GM23248 (cell line): Measurements from ENCODE around the gene OR6C70. TPM values are rescaled to one million over a fixed set of nuclear protein-coding genes. Genes with fewer than 3 reads are reported as not detected.

ENCODE experiments used
- DNase-seq: peaks from one replicate; pipeline ENCODE4 v3.0.0-alpha.2; 2015
- H2AFZ ChIP-seq: fragments of 200-600 bp; sonication (generic); 2 replicates; pipeline ENCODE4 v1.6.1; 2016; ENCODE audit warnings: antibody characterized with exemption
- H3F3A ChIP-seq: fragments of 200-600 bp; sonication (generic); 2 replicates; pipeline ENCODE4 v1.6.1; 2016; ENCODE audit warnings: mild to moderate bottlenecking, antibody characterized with exemption, mixed run types; ENCODE audit not compliant: insufficient read depth
- H3K27ac ChIP-seq: fragments of 200-600 bp; sonication (generic); 2 replicates; pipeline ENCODE4 v1.5.1; 2016; ENCODE audit warnings: mild to moderate bottlenecking
- H3K27me3 ChIP-seq: fragments of 200-600 bp; sonication (generic); replicated peaks from 2 replicates; pipeline ENCODE4 v1.6.1; 2016; ENCODE audit warnings: mild to moderate bottlenecking; ENCODE audit not compliant: insufficient read depth
- H3K36me3 ChIP-seq: fragments of 200-600 bp; sonication (generic); 2 replicates; pipeline ENCODE4 v1.6.1; 2016; ENCODE audit warnings: low read depth, mild to moderate bottlenecking
- H3K4me1 ChIP-seq: fragments of 200-600 bp; sonication (generic); 2 replicates; pipeline ENCODE4 v1.6.1; 2016; ENCODE audit warnings: mild to moderate bottlenecking; ENCODE audit not compliant: insufficient read depth
- H3K4me2 ChIP-seq: fragments of 200-600 bp; sonication (generic); one replicate; pipeline ENCODE4 v1.6.1; 2016; ENCODE audit warnings: mild to moderate bottlenecking; ENCODE audit not compliant: unreplicated experiment
- H3K4me3 ChIP-seq: fragments of 200-600 bp; sonication (generic); 2 replicates; pipeline ENCODE4 v1.5.1; 2016; ENCODE audit warnings: mild to moderate bottlenecking
- H3K79me2 ChIP-seq: fragments of 200-600 bp; sonication (generic); 2 replicates; pipeline ENCODE4 v1.6.1; 2016; ENCODE audit warnings: mild to moderate bottlenecking; ENCODE audit not compliant: insufficient read depth
- H3K9ac ChIP-seq: fragments of 200-600 bp; sonication (generic); 2 replicates; pipeline ENCODE4 v1.6.1; 2016; ENCODE audit warnings: mild to moderate bottlenecking
- H3K9me2 ChIP-seq: fragments of 200-600 bp; sonication (generic); 2 replicates; pipeline ENCODE4 v1.6.1; 2016; ENCODE audit warnings: mixed run types, mild to moderate bottlenecking, moderate library complexity; ENCODE audit not compliant: insufficient read depth
- H3K9me3 ChIP-seq: fragments of 200-600 bp; sonication (generic); one replicate; pipeline ENCODE4 v1.6.1; 2017; ENCODE audit warnings: low read depth
- H4K20me1 ChIP-seq: fragments of 200-600 bp; sonication (generic); 2 replicates; pipeline ENCODE4 v1.6.0; 2016; ENCODE audit not compliant: insufficient read depth
- EZH2 ChIP-seq: fragments of 200-600 bp; sonication (generic); IDR thresholded peaks from 2 replicates; pipeline ENCODE4 v1.6.1; 2018; ENCODE audit warnings: antibody characterized with exemption, mild to moderate bottlenecking; ENCODE audit not compliant: insufficient read depth, poor library complexity, severe bottlenecking
- EZH2phosphoT487 ChIP-seq: fragments of 200-600 bp; sonication (generic); IDR thresholded peaks from 2 replicates; pipeline ENCODE4 v1.6.1; 2018; ENCODE audit warnings: antibody characterized with exemption, moderate library complexity, mild to moderate bottlenecking, low read depth; ENCODE audit not compliant: insufficient read depth
- WGBS, 2 experiments: methylation state at CpG; one replicate each; pipeline ENCODE4 v1.1.6; 2015 to 2017; ENCODE audit warnings: low lambda C conversion rate in 2 of 2, low coverage in 1 of 2; ENCODE audit errors: missing lambda C conversion rate in 2 of 2; 5-methylcytosine and 5-hydroxymethylcytosine counted together
- in situ Hi-C: fragments of 300-500 bp; cut with MboI; formaldehyde crosslinking; loops from 2 replicates; pipeline ENCODE4 v1.15.0; 2020
- polyA plus RNA-seq: library from polyadenylated mRNA; unstranded; fragments of >200 nt; fragmentation: Nextera tagmentation; extraction: Ambion mirVana; gene quantifications from 2 replicates; pipeline ENCODE4 v1.2.1, GENCODE V29; 2016
- total RNA-seq: library from RNA; depleted of rRNA; stranded (reverse); fragments of >200 nt; shearing (Covaris generic); gene quantifications from 2 replicates; pipeline ENCODE4 v1.2.3, GENCODE V29; 2014; rRNA removed

Gene OR6C70
- total and polyA plus RNA-seq, 2 experiments from 2014 or later, result not detected

- Histone ChIP-seq H3K27ac (no peak overlapping the region), H3K9ac (no peak overlapping the region), H4K20me1 (no peaks in the 10 kb centered on the region), H3K79me2 (no peaks in the 10 kb centered on the region), H3K9me3 (no peaks in the 10 kb centered on the region), H3K4me3 (no peak overlapping the region), H3K9me2 (no peaks in the 10 kb centered on the region), H3K36me3 (no peaks in the 10 kb centered on the region), H3K4me2 (no peak overlapping the region), H2AFZ (no peak overlapping the region), H3K27me3 (no peaks in the 10 kb centered on the region), H3K4me1 (no peaks in the 10 kb centered on the region), H3F3A (no peaks in the 10 kb centered on the region)
- no peak for DNase-seq
- TF ChIP-seq EZH2phosphoT487 (no peak), EZH2 (no peak)
- 0% methylated on average over 1 of the region's 1 CpG for WGBS, 2 experiments
- in situ Hi-C loops, result no loop called here
Observed at GRCh38 chr12:55428331-55429243, 41.4 kb downstream of the OR6C70 start.

- in situ Hi-C loops, result no loop called here
- Histone ChIP-seq H3K9me2 (no peaks in the 10 kb centered on the region), H3K4me1 (no peaks in the 10 kb centered on the region), H3K36me3 (no peaks in the 10 kb centered on the region), H3K4me3 (no peak within 1 kb of the TSS), H3K27ac (no peak within 1 kb of the TSS), H2AFZ (no peak within 1 kb of the TSS), H3K9ac (no peak within 1 kb of the TSS), H3K79me2 (no peaks in the 10 kb centered on the region), H3K9me3 (no peaks in the 10 kb centered on the region), H4K20me1 (no peaks in the 10 kb centered on the region), H3K27me3 (no peaks in the 10 kb centered on the region), H3F3A (no peaks in the 10 kb centered on the region), H3K4me2 (no peak within 1 kb of the TSS)
- 58 to 66% methylated on average over 4 of the region's 4 CpGs for WGBS, 2 experiments
- DNase-seq, result no peak
- TF ChIP-seq EZH2 (no peak), EZH2phosphoT487 (no peak)
Observed at GRCh38 chr12:55425954-55426353, 44.0 kb downstream of the OR6C70 start, which contains the start of gene OR6C76. Gene OR6C76 (plus strand): TSS chr12:55426254. CDS start chr12:55426254, 0 bp downstream.

GRCh38 chr12:55420307-55420962 is 49.5 kb downstream of the OR6C70 start:
- DNase-seq, result no peak
- Histone ChIP-seq H3K36me3 (no peaks in the 10 kb centered on the region), H3K9me3 (no peaks in the 10 kb centered on the region), H3K9ac (no peak overlapping the region), H3F3A (no peaks in the 10 kb centered on the region), H3K9me2 (no peaks in the 10 kb centered on the region), H3K27ac (no peak overlapping the region), H3K27me3 (no peaks in the 10 kb centered on the region), H4K20me1 (no peaks in the 10 kb centered on the region), H3K4me1 (no peaks in the 10 kb centered on the region), H2AFZ (no peak overlapping the region), H3K4me2 (no peak overlapping the region), H3K4me3 (no peak overlapping the region), H3K79me2 (no peaks in the 10 kb centered on the region)
- no peak for TF ChIP-seq EZH2
- TF ChIP-seq EZH2phosphoT487, result no peak
- in situ Hi-C loops, result no loop called here
- WGBS, 2 experiments, result 25 to 35% methylated on average over 2 of the region's 2 CpGs

Other genes starting within 250 kb of the OR6C70 start
- gene OR10A7, start 249.1 kb downstream of the OR6C70 start, total RNA-seq, result not detected in 2 replicates
- not detected in 2 replicates for gene OR10A7, start 249.1 kb downstream of the OR6C70 start, polyA plus RNA-seq
- not detected in 2 replicates for gene OR6C74, start 225.5 kb downstream of the OR6C70 start, total RNA-seq
- gene OR6C74, start 225.5 kb downstream of the OR6C70 start, polyA plus RNA-seq, result not detected in 2 replicates
- gene OR6C6, start 173.6 kb downstream of the OR6C70 start, total RNA-seq, result not detected in 2 replicates
- gene OR6C6, start 173.6 kb downstream of the OR6C70 start, polyA plus RNA-seq, result not detected in 2 replicates
- not detected in 2 replicates for gene OR6C1, start 155.8 kb downstream of the OR6C70 start, total RNA-seq
- not detected in 2 replicates for gene OR6C1, start 155.8 kb downstream of the OR6C70 start, polyA plus RNA-seq
- not detected in 2 replicates for gene OR6C3, start 139.4 kb downstream of the OR6C70 start, total RNA-seq
- gene OR6C3, start 139.4 kb downstream of the OR6C70 start, polyA plus RNA-seq, result not detected in 2 replicates
- not detected in 2 replicates for gene OR6C75, start 107.2 kb downstream of the OR6C70 start, total RNA-seq
- gene OR6C75, start 107.2 kb downstream of the OR6C70 start, polyA plus RNA-seq, result not detected in 2 replicates
- gene OR6C65, start 69.6 kb downstream of the OR6C70 start, total RNA-seq, result not detected in 2 replicates
- not detected in 2 replicates for gene OR6C65, start 69.6 kb downstream of the OR6C70 start, polyA plus RNA-seq
- not detected in 2 replicates for gene OR6C76, start 43.9 kb downstream of the OR6C70 start, total RNA-seq
- gene OR6C76, start 43.9 kb downstream of the OR6C70 start, polyA plus RNA-seq, result not detected in 2 replicates
- gene OR6C2, start 26.1 kb downstream of the OR6C70 start, total RNA-seq, result not detected in 2 replicates
- gene OR6C2, start 26.1 kb downstream of the OR6C70 start, polyA plus RNA-seq, result not detected in 2 replicates
- not detected in 2 replicates for gene OR6C68, start 22.2 kb upstream of the OR6C70 start, total RNA-seq
- gene OR6C68, start 22.2 kb upstream of the OR6C70 start, polyA plus RNA-seq, result not detected in 2 replicates
- gene OR6C4, start 79.5 kb upstream of the OR6C70 start, total RNA-seq, result not detected in 2 replicates
- not detected in 2 replicates for gene OR6C4, start 79.5 kb upstream of the OR6C70 start, polyA plus RNA-seq
- not detected in 2 replicates for gene OR2AP1, start 102.3 kb upstream of the OR6C70 start, total RNA-seq
- gene OR2AP1, start 102.3 kb upstream of the OR6C70 start, polyA plus RNA-seq, result not detected in 2 replicates
- gene OR10P1, start 166.8 kb upstream of the OR6C70 start, total RNA-seq, result not detected in 2 replicates
- not detected in 2 replicates for gene OR10P1, start 166.8 kb upstream of the OR6C70 start, polyA plus RNA-seq
- gene ITGA7, start 237.8 kb upstream of the OR6C70 start, total RNA-seq, result 6.6 and 7.2 TPM in 2 replicates
- gene ITGA7, start 237.8 kb upstream of the OR6C70 start, polyA plus RNA-seq, result 2.0 and 2.1 TPM in 2 replicates
- 47.6 and 110 TPM in 2 replicates for gene BLOC1S1, start 245.9 kb upstream of the OR6C70 start, total RNA-seq
- gene BLOC1S1, start 245.9 kb upstream of the OR6C70 start, polyA plus RNA-seq, result 193 and 197 TPM in 2 replicates